Testis (tissue), 2 donors: ENCODE measurements around the gene PSMA3.

Experiments
- POLR2A ChIP-seq: fragments of 450-650 bp; IDR thresholded peaks from one replicate; pipeline ENCODE4 v1.6.1; 2017; ENCODE audit warnings: antibody characterized with exemption, mild to moderate bottlenecking, moderate library complexity
- TF ChIP-seq, protein P1 (sequence below), 3 experiments: fragments of 450-650 bp in 2 of 3; fragments of 200-600 bp in 1 of 3; sonication (generic) in 1 of 3; IDR thresholded peaks; one replicate each; pipeline ENCODE4 v1.5.1; 2016 to 2019; ENCODE audit warnings: antibody characterized with exemption in 3 of 3, mild to moderate bottlenecking in 2 of 3, moderate library complexity in 1 of 3

DNA sequence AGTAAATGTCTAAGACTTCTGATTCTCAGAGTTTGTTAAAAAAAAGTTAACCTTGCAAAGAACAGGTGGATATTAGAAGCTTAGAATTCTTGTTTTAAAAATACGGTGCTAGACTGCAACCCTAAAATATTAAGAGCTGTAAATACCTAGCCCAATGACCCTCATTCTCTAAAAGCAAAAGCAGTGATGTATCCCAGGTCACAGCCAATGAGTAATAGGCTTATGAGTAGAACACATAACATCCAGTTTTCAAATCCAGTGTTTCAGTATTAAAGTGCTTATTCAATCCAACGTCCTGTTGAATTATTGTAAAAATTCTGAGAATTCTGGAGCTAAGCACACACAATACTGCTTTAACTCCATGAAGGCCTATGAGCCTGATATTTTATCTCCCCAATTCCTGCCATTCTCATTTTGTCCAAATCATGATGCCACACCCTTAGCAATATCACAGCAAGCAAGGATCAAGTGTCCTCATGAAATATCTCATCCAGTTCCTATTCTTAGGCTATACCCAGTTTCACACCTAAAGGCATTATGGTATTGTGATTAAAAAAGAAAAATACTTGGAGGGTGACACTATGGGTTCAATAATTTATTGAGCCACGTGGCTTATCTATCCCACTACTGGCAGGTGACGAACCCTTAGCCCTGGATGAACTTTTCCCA is 38.4 kb downstream of the PSMA3 start:
- TF ChIP-seq, protein P1, sequence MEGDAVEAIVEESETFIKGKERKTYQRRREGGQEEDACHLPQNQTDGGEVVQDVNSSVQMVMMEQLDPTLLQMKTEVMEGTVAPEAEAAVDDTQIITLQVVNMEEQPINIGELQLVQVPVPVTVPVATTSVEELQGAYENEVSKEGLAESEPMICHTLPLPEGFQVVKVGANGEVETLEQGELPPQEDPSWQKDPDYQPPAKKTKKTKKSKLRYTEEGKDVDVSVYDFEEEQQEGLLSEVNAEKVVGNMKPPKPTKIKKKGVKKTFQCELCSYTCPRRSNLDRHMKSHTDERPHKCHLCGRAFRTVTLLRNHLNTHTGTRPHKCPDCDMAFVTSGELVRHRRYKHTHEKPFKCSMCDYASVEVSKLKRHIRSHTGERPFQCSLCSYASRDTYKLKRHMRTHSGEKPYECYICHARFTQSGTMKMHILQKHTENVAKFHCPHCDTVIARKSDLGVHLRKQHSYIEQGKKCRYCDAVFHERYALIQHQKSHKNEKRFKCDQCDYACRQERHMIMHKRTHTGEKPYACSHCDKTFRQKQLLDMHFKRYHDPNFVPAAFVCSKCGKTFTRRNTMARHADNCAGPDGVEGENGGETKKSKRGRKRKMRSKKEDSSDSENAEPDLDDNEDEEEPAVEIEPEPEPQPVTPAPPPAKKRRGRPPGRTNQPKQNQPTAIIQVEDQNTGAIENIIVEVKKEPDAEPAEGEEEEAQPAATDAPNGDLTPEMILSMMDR (IDR thresholded peaks at IDR 0.05), result no peak
- TF ChIP-seq POLR2A, result no peak
